ENCODE results near the gene PLXNA4. TPM values are rescaled to one million over a fixed set of nuclear protein-coding genes. Genes with fewer than 3 reads are reported as not detected.

Gene PLXNA4
- total and polyA plus RNA-seq, 8 donors = 0.19 to 1.6 (median 0.47) TPM

DNA sequence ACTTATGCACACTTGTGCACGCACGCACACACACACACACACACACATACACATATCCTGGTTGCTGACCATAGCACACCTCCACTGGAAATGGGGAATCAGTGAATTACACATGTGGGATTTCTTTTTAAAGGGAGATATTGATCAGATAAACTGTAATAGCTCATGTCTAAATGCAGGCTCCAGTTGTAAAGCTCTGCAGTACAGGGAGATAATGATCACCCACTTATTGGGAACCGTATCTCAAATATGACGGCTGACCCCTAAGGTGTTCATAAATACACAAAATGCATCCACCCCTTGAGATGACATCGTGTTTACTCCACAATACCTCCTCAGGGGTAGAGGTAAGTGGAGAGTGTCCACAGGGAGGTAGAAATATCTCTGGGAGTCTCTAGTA is 79.2 kb downstream of the PLXNA4 start:
- 75 to 78% methylated on average over 5 of the region's 5 CpGs for WGBS, 2 donors
- H3K27me3 ChIP-seq = no peaks in the 10 kb centered on the region
- H3K9me3 ChIP-seq = no peaks in the 10 kb centered on the region
- FAIRE-seq = no peak
- intact Hi-C loops (cut with DNase I) = no loop called here
- no peak for DNase-seq
- H3K4me3 ChIP-seq = no peak overlapping the region
- no peaks in the 10 kb centered on the region for H3K4me1 ChIP-seq
- no peak overlapping the region for H3K27ac ChIP-seq
- no peak for ATAC-seq
- TF ChIP-seq, protein P1, sequence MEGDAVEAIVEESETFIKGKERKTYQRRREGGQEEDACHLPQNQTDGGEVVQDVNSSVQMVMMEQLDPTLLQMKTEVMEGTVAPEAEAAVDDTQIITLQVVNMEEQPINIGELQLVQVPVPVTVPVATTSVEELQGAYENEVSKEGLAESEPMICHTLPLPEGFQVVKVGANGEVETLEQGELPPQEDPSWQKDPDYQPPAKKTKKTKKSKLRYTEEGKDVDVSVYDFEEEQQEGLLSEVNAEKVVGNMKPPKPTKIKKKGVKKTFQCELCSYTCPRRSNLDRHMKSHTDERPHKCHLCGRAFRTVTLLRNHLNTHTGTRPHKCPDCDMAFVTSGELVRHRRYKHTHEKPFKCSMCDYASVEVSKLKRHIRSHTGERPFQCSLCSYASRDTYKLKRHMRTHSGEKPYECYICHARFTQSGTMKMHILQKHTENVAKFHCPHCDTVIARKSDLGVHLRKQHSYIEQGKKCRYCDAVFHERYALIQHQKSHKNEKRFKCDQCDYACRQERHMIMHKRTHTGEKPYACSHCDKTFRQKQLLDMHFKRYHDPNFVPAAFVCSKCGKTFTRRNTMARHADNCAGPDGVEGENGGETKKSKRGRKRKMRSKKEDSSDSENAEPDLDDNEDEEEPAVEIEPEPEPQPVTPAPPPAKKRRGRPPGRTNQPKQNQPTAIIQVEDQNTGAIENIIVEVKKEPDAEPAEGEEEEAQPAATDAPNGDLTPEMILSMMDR (IDR thresholded peaks at IDR 0.05) = no peak
- no peaks in the 10 kb centered on the region for H3K36me3 ChIP-seq

DNA sequence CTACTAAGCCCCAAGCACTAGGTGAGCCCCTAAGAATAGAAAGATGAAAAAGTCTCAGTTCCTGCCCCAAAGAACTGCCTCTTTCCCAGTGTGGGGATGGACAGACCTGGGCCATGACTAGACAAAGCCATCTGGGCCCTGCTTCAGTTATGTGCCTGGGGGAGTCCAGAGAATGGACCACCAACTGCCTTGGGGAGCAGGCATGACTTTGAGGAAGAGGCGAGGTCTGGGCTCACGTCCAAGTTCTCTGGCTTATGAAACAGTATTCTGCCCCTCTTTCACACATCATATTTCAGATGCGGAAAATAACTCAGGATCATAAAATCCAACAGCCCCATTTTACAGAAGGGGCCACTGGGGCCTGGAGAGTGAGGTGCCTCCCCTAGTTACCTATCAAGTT is 80.3 kb downstream of the PLXNA4 start:
- no peaks in the 10 kb centered on the region for H3K27me3 ChIP-seq
- intact Hi-C loops (cut with DNase I) = no loop called here
- H3K27ac ChIP-seq = no peak overlapping the region
- FAIRE-seq = no peak
- WGBS, 2 donors = 66 to 71% methylated on average over 3 of the region's 3 CpGs
- H3K9me3 ChIP-seq = no peaks in the 10 kb centered on the region
- no peak for ATAC-seq
- DNase-seq = no peak
- H3K4me3 ChIP-seq = no peak overlapping the region
- TF ChIP-seq, protein P1 (IDR thresholded peaks at IDR 0.05) = no peak
- H3K36me3 ChIP-seq = no peaks in the 10 kb centered on the region
- H3K4me1 ChIP-seq = no peaks in the 10 kb centered on the region

DNA sequence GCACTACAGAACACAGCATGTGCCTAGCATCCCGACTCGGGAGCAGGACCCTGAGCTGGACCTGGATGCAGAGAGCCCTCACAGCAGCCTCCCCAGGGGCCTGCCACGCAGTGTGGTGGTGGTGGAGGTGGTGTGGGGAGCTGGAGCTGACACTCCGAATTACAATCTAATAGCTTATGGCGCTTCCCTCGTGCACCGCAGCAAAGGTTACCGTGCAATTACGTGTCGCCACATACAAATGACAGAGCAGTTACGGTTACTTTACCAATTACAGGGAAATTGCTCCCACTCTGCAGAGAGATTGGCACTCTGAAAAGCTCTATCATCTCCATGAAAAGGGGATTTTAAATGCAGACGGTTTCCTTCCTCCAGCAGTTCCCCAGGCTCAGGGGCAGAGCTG is 81.8 kb downstream of the PLXNA4 start:
- ATAC-seq (no peak), FAIRE-seq (no peak), DNase-seq (no peak)
- intact Hi-C loops (cut with DNase I) = no loop called here
- no peaks in the 10 kb centered on the region for H3K27me3 ChIP-seq
- 77 to 86% methylated on average over 12 of the region's 12 CpGs for WGBS, 2 donors
- TF ChIP-seq, protein P1 (IDR thresholded peaks at IDR 0.05) = no peak
- no peak overlapping the region for H3K27ac ChIP-seq
- no peaks in the 10 kb centered on the region for H3K36me3 ChIP-seq
- no peak overlapping the region for H3K4me3 ChIP-seq
- no peaks in the 10 kb centered on the region for H3K4me1 ChIP-seq
- H3K9me3 ChIP-seq = no peaks in the 10 kb centered on the region

DNA sequence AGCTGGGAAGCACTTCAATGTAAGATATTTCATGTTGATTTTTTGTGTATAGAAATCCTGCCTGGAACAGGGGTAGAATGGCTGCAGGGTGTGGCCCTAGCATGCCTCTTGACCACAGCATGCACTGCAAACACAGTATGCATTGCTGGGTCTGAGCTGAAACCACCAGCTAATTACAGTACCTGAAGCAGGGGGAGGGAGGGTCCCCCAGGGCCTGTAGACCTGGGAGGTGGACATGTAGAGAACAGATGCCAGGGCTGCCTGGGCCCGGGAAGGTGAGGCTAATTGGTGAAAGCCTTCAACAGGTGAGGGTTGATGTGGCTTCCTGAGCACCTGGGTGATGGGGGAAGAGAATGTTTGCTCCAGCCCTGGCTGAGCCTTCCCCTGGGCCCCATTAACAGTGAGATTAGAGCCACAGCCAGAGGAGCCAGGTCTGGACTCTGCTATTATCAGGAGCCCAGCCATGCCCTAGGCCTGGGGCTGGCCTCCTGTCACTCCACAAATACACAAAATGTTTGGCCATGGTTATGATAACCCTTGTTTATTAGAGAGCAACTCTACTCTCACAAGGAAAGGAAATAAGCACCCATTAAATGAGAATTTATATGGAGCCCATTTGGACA is 83.3 kb downstream of the PLXNA4 start:
- ATAC-seq = no peak
- Histone ChIP-seq H3K36me3 (no peaks in the 10 kb centered on the region), H3K9me3 (no peaks in the 10 kb centered on the region), H3K27me3 (no peaks in the 10 kb centered on the region), H3K4me1 (no peaks in the 10 kb centered on the region), H3K27ac (no peak overlapping the region), H3K4me3 (no peak overlapping the region)
- TF ChIP-seq, protein P1 (IDR thresholded peaks at IDR 0.05) = no peak
- no peak for FAIRE-seq
- no peak for DNase-seq
- 65 to 80% methylated on average over 1 of the region's 1 CpG for WGBS, 2 donors
- intact Hi-C loops (cut with DNase I) = no loop called here

DNA sequence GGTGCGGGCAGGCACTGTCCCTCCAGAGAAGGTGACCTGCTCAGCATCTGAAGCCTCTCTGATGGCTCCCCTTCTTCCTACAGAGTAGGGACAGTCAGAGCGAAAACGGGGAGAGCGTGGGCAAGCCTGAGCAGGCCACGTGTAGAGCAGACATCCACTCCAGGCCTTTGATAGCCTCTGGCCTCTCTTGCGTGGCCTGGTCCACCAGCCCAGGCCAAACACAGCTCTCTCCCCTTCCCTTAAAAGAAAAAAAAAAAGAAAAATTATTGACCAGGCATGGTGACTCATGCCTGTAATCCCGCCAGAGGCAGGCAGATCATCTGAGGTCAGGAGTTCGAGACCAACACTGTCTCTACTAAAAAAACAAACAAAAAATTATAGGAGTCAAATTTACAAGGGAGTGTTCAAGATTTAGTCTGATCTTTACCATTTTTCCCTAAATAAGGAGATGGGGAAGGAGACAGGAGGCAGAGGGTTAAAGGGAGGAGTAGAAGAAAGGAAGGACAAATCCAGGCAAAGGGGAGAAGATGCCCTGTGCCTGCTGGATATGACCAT is 84.8 kb downstream of the PLXNA4 start:
- H3K4me3 ChIP-seq = no peak overlapping the region
- 85 to 89% methylated on average over 8 of the region's 8 CpGs for WGBS, 2 donors
- no peaks in the 10 kb centered on the region for H3K4me1 ChIP-seq
- DNase-seq (no peak), ATAC-seq (no peak), FAIRE-seq (no peak)
- no peaks in the 10 kb centered on the region for H3K9me3 ChIP-seq
- no peak overlapping the region for H3K27ac ChIP-seq
- H3K36me3 ChIP-seq = no peaks in the 10 kb centered on the region
- no peaks in the 10 kb centered on the region for H3K27me3 ChIP-seq
- intact Hi-C loops (cut with DNase I) = no loop called here
- TF ChIP-seq, protein P1 (IDR thresholded peaks at IDR 0.05) = no peak

All from pancreas (tissue), 10 donors.